Mesothelial cell of epicardium (in vitro differentiated cells): ENCODE data around the gene RPL10A. TPM values are rescaled to one million over a fixed set of nuclear protein-coding genes. Genes with fewer than 3 reads are reported as not detected.
A peak's percentile ranks its signal among the peaks of the same experiment; 100 is the strongest.

ENCODE experiments used
- DNase-seq, 2 experiments: peaks; one replicate each; pipeline ENCODE4 v3.0.0; 2021; ENCODE audit warnings: low spot score in 2 of 2; ENCODE audit not compliant: unreplicated experiment in 2 of 2
- H3K27ac Mint-ChIP-seq: 2 replicates; pipeline ENCODE4 v1.8.0; 2021; ENCODE audit warnings: mixed read lengths
- H3K27me3 Mint-ChIP-seq: 2 replicates; pipeline ENCODE4 v1.8.0; 2021; ENCODE audit warnings: low read depth, mixed read lengths
- H3K36me3 Mint-ChIP-seq: 2 replicates; pipeline ENCODE4 v1.8.0; 2021; ENCODE audit warnings: mixed read lengths
- H3K4me1 Mint-ChIP-seq: 2 replicates; pipeline ENCODE4 v1.8.0; 2021; ENCODE audit warnings: mixed read lengths
- H3K4me3 Mint-ChIP-seq: 2 replicates; pipeline ENCODE4 v1.8.0; 2021; ENCODE audit warnings: mild to moderate bottlenecking, moderate library complexity, mixed read lengths
- H3K9me3 Mint-ChIP-seq: 2 replicates; pipeline ENCODE4 v1.8.0; 2021; ENCODE audit warnings: mixed read lengths
- total RNA-seq: library from RNA; stranded (reverse); gene quantifications from 3 replicates; pipeline ENCODE4 v1.2.1, GENCODE V29; 2021
- TF ChIP-seq, protein P1 (sequence below): fragments of 200-600 bp; sonication (generic); IDR thresholded peaks from one replicate; pipeline ENCODE4 v1.5.0; 2021; ENCODE audit warnings: antibody characterized with exemption; ENCODE audit not compliant: unreplicated experiment

The RPL10A gene
- total RNA-seq, 1 donor from 2014 or later = 1,840 TPM

DNA sequence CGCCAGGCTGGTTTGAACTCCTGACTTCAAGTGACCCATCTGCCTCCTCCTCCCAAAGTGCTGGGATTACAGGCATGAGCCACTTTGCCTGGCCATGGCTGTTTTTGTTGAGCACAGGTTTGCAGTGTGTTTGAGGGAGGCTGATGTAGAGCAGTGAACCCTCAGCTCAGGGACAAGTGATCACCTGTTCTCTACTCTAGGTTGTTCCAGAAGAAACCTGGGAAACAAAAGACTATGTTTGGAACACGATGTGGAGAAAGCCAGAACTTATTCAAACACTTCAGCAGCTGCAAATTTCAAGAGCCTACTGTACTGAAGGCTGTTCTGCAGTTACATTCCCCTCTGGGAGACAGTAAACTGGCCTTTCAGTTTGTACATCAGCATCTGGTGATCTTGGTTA lies 39.8 kb downstream of the RPL10A start:
- no peaks in the 10 kb centered on the region for H3K9me3 Mint-ChIP-seq
- TF ChIP-seq, protein P1, sequence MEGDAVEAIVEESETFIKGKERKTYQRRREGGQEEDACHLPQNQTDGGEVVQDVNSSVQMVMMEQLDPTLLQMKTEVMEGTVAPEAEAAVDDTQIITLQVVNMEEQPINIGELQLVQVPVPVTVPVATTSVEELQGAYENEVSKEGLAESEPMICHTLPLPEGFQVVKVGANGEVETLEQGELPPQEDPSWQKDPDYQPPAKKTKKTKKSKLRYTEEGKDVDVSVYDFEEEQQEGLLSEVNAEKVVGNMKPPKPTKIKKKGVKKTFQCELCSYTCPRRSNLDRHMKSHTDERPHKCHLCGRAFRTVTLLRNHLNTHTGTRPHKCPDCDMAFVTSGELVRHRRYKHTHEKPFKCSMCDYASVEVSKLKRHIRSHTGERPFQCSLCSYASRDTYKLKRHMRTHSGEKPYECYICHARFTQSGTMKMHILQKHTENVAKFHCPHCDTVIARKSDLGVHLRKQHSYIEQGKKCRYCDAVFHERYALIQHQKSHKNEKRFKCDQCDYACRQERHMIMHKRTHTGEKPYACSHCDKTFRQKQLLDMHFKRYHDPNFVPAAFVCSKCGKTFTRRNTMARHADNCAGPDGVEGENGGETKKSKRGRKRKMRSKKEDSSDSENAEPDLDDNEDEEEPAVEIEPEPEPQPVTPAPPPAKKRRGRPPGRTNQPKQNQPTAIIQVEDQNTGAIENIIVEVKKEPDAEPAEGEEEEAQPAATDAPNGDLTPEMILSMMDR = no peak
- no peak overlapping the region for H3K4me3 Mint-ChIP-seq
- no peak for DNase-seq
- H3K27me3 Mint-ChIP-seq = no peaks in the 10 kb centered on the region
- H3K36me3 Mint-ChIP-seq = no peaks in the 10 kb centered on the region
- H3K4me1 Mint-ChIP-seq = peaks cover 37% of the 10 kb centered on the region
- no peak overlapping the region for H3K27ac Mint-ChIP-seq

DNA sequence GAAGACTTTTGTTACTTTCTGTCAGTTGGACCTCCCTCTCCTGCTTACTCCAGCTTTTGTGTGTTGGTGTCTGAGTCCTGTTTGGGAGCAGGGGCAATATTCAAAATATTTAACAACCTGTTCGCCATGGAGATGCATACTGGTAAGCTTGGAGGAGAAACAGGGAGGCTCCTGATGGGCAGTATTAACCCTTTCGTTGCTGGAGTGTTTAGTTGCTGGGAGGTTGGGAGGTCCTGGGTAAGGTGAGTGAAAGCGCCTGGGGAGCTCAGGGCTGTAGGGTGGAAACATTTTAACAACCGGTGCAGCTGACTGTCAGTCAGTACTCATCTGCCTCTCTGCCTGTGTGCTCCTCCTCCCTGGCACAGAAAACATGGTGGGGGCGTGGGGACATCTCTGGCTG lies 40.3 kb downstream of the RPL10A start:
- H3K27ac Mint-ChIP-seq = no peak overlapping the region

DNA sequence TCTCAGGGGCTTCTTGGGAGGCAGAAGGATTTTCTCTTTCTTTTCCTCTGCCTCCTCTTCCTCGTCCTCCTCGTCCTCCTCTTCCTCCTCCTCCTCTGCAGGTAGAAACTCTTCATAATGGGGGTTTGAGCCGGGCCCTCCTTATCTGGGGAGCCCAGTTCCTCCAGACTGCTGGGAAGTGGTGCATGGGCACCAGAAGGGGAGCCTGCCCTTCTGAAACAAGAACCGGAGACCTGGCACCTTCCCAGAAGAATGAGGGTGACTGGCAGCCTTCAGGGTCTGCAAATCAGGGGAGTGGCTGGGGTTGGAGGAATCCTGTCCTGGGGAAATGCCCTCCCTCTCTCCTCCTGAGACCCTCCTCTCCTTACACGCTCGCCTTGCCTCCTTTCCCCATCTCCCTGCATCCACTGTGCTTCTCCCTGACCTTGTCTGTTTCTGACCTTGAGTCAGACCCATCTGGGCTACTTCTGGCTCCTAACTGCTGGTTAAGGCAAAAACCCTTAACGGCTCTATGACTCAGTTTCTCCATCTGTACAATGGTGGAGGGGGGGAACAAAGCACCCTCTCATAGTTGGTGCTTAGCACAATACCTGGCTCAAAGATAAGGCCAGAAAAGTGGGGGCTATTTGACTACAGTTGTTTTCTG lies 42.8 kb downstream of the RPL10A start:
- H3K36me3 Mint-ChIP-seq = no peaks in the 10 kb centered on the region
- TF ChIP-seq, protein P1 = no peak
- peak overlapping the region; percentile 51 for H3K4me3 Mint-ChIP-seq
- no peak for DNase-seq
- peak overlapping the region; percentile 78 for H3K27ac Mint-ChIP-seq
- no peaks in the 10 kb centered on the region for H3K9me3 Mint-ChIP-seq
- H3K27me3 Mint-ChIP-seq = no peaks in the 10 kb centered on the region
- H3K4me1 Mint-ChIP-seq = peaks cover 31% of the 10 kb centered on the region

More for the DNA sequence above, 40.3 kb downstream of the RPL10A start:
- H3K27me3 Mint-ChIP-seq = no peaks in the 10 kb centered on the region
- no peak overlapping the region for H3K4me3 Mint-ChIP-seq
- no peaks in the 10 kb centered on the region for H3K9me3 Mint-ChIP-seq
- TF ChIP-seq, protein P1 = no peak
- DNase-seq = no peak
- H3K4me1 Mint-ChIP-seq = peaks cover 37% of the 10 kb centered on the region
- H3K36me3 Mint-ChIP-seq = no peaks in the 10 kb centered on the region

DNA sequence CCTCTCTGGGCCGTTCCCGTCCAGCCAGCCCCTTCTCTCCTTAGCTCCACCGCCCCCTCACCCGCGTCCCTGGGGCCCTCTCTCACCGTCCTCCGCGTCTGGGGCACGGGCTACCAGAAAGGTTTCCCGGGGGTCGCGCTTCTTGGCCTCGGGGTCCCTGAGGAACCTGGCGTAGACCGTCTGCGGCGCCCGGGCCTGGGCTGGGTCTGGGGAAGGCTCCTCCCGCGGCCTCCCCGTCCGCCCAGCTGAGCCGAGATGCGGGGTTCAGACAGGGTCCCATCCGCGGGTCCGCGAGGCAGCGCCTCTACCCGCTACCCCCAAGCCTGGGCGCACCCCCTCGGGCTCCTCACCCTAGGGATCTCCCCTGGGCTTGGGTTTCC lies 43.4 kb downstream of the RPL10A start:
- H3K4me3 Mint-ChIP-seq = peak overlapping the region; percentile 51
- no peaks in the 10 kb centered on the region for H3K9me3 Mint-ChIP-seq

DNA sequence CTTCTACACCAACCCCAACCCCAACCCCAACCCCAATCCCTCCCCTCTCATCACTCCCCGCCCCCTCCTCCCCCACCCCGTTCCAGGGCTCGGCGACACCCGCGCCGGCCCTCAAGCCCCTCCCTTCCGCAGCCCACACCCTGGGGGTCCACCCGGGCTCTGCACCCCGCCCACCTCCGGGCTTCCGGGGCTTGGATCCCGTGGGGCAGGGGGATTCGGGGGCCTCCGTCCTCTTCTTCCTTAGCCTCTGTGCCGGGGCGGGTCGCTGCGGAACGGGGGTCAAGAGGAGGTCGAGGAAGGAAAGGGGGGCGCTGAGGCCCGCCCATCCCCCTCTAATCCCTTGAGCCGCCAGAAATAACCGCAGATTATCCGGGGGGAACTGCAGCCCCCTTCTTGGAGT lies 43.8 kb downstream of the RPL10A start:
- no peaks in the 10 kb centered on the region for H3K9me3 Mint-ChIP-seq
- H3K27me3 Mint-ChIP-seq = no peaks in the 10 kb centered on the region
- peak overlapping the region; percentile 64 for H3K4me3 Mint-ChIP-seq
- H3K4me1 Mint-ChIP-seq = peaks cover 27% of the 10 kb centered on the region
- H3K27ac Mint-ChIP-seq = peak overlapping the region; percentile 53
- TF ChIP-seq, protein P1 = no peak
- no peaks in the 10 kb centered on the region for H3K36me3 Mint-ChIP-seq
- no peak for DNase-seq

More for the DNA sequence above, 43.4 kb downstream of the RPL10A start:
- peaks cover 27% of the 10 kb centered on the region for H3K4me1 Mint-ChIP-seq
- no peak for DNase-seq
- TF ChIP-seq, protein P1 = no peak
- no peak overlapping the region for H3K27ac Mint-ChIP-seq
- H3K36me3 Mint-ChIP-seq = no peaks in the 10 kb centered on the region
- H3K27me3 Mint-ChIP-seq = no peaks in the 10 kb centered on the region

DNA sequence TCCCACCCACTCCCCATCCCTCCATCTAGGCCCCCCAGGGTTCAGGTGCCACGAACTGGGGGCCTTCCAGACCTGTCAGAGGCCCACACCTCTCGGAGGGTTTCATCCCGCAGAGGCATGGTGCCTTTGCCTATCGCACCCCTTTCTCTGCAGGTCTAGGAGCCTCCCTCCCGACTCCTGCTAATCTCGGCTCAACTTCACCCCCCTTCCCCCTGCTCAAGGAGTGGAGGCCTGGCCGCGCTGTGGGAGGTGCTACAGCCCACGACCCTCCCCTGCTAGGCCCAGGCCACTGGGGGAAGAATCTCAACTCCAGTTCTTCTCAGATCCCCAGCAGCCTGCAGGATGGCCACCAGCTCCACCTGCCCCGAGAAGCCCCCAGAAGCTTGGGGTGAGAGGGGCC lies 44.5 kb downstream of the RPL10A start, which contains the start of gene TULP1:
Gene TULP1 (minus strand): TSS at position 157 of the 400 bp plus-strand sequence. CDS start 38 bp downstream, at position 119.
- no peaks in the 10 kb centered on the region for H3K36me3 Mint-ChIP-seq
- H3K27ac Mint-ChIP-seq = peak within 1 kb of the TSS; percentile 72
- no peaks in the 10 kb centered on the region for H3K9me3 Mint-ChIP-seq
- H3K4me3 Mint-ChIP-seq = peak within 1 kb of the TSS; percentile 64
- H3K27me3 Mint-ChIP-seq = no peaks in the 10 kb centered on the region
- TF ChIP-seq, protein P1 = no peak
- DNase-seq = no peak
- peaks cover 27% of the 10 kb centered on the region for H3K4me1 Mint-ChIP-seq
